MM.1S (cell line): ENCODE measurements around the gene SRP9.

Source experiments
- DNase-seq: peaks from one replicate; pipeline ENCODE4 v3.0.0-alpha.2; 2015
- H2AFZ ChIP-seq: fragments of 300-600 bp; sonication (generic); 2 replicates; pipeline ENCODE4 v1.6.0; 2016; ENCODE audit warnings: antibody characterized with exemption, low read length
- H3F3A ChIP-seq: fragments of 300-600 bp; sonication (generic); 2 replicates; pipeline ENCODE4 v1.6.1; 2016; ENCODE audit warnings: mild to moderate bottlenecking, antibody characterized with exemption, low read length, moderate library complexity, mixed read lengths; ENCODE audit not compliant: insufficient read depth
- H3K27ac ChIP-seq: fragments of 300-600 bp; sonication (generic); 2 replicates; pipeline ENCODE4 v1.5.1; 2016; ENCODE audit warnings: mild to moderate bottlenecking, low read length
- H3K27me3 ChIP-seq: fragments of 300-600 bp; sonication (generic); replicated peaks from 2 replicates; pipeline ENCODE4 v1.6.0; 2016; ENCODE audit warnings: low read length; ENCODE audit not compliant: insufficient read depth
- H3K36me3 ChIP-seq: fragments of 300-600 bp; sonication (generic); replicated peaks from 2 replicates; pipeline ENCODE4 v1.6.1; 2016; ENCODE audit warnings: mild to moderate bottlenecking, low read length, mixed read lengths; ENCODE audit not compliant: insufficient read depth
- H3K4me1 ChIP-seq: fragments of 300-600 bp; sonication (generic); 2 replicates; pipeline ENCODE4 v1.6.1; 2016; ENCODE audit warnings: low read length, mixed read lengths
- H3K4me2 ChIP-seq: fragments of 300-600 bp; sonication (generic); 2 replicates; pipeline ENCODE4 v1.6.0; 2016; ENCODE audit warnings: low read depth, low read length
- H3K4me3 ChIP-seq: fragments of 300-600 bp; sonication (generic); 2 replicates; pipeline ENCODE4 v1.5.1; 2016; ENCODE audit warnings: low read length, mixed read lengths
- H3K79me2 ChIP-seq: fragments of 300-600 bp; sonication (generic); 2 replicates; pipeline ENCODE4 v1.6.1; 2016; ENCODE audit warnings: mixed run types, low read length, mixed read lengths
- H3K9ac ChIP-seq: fragments of 300-600 bp; sonication (generic); 2 replicates; pipeline ENCODE4 v1.6.1; 2016; ENCODE audit warnings: low read length, mixed read lengths
- H3K9me2 ChIP-seq: fragments of 300-600 bp; sonication (generic); replicated peaks from 2 replicates; pipeline ENCODE4 v1.6.1; 2016; ENCODE audit warnings: mild to moderate bottlenecking, low read length, mixed read lengths; ENCODE audit not compliant: insufficient read depth
- H3K9me3 ChIP-seq: fragments of 300-600 bp; sonication (generic); replicated peaks from 2 replicates; pipeline ENCODE4 v1.6.1; 2016; ENCODE audit warnings: mild to moderate bottlenecking, low read length, mixed read lengths; ENCODE audit not compliant: insufficient read depth
- H4K20me1 ChIP-seq: fragments of 300-600 bp; sonication (generic); 2 replicates; pipeline ENCODE4 v1.6.1; 2016; ENCODE audit warnings: mild to moderate bottlenecking, low read length, moderate library complexity, mixed read lengths; ENCODE audit not compliant: insufficient read depth
- CTCF ChIP-seq: fragments of 300-600 bp; sonication (generic); IDR thresholded peaks from 2 replicates; pipeline ENCODE4 v1.5.1; 2016; ENCODE audit warnings: antibody characterized with exemption, low read length, mixed read lengths
- EZH2 ChIP-seq: fragments of 300-600 bp; sonication (generic); optimal IDR thresholded peaks from 2 replicates; pipeline ENCODE3; 2017; ENCODE audit warnings: low read depth, mild to moderate bottlenecking, antibody characterized with exemption, low read length, mixed read lengths
- EZH2phosphoT487 ChIP-seq: fragments of 300-600 bp; sonication (generic); IDR thresholded peaks from 2 replicates; pipeline ENCODE4 v1.6.1; 2018; ENCODE audit warnings: antibody characterized with exemption, low read length

The SRP9 gene

GRCh38 chr1:225828706-225829345 is 51.2 kb downstream of the SRP9 start:
- Histone ChIP-seq H3K27ac (no peak overlapping the region), H2AFZ (no peak overlapping the region), H3F3A (no peaks in the 10 kb centered on the region), H3K27me3 (no peaks in the 10 kb centered on the region), H3K79me2 (no peaks in the 10 kb centered on the region), H3K9me3 (no peaks in the 10 kb centered on the region), H3K9me2 (no peaks in the 10 kb centered on the region), H3K4me2 (no peak overlapping the region), H3K9ac (no peak overlapping the region), H4K20me1 (no peaks in the 10 kb centered on the region), H3K4me3 (no peak overlapping the region), H3K4me1 (no peaks in the 10 kb centered on the region), H3K36me3 (no peaks in the 10 kb centered on the region)
- no peak for DNase-seq
- TF ChIP-seq EZH2phosphoT487 (no peak), CTCF (no peak), EZH2 (no peak)

DNA sequence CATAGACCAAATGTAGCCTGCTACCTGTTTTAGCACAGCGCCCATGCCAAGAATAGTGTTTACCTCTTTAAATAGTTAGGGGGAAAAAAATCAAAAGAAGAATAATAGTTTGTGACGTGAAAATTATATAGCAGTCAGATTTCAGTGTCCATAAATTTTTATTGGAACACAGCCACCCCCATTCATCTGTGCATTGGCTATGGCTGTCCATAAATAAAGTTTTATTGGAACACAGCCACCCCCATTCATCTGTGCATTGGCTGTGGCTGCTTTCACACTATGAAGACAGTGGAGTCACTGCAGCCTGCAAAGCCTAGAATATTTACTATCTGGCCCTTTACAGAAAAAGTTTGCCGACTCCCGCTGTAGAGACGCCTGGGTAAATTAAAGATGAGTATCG is 53.2 kb downstream of the SRP9 start:
- no peak overlapping the region for H3K27ac ChIP-seq
- no peaks in the 10 kb centered on the region for H3K79me2 ChIP-seq
- H3K4me3 ChIP-seq, result no peak overlapping the region
- no peak overlapping the region for H3K9ac ChIP-seq
- no peaks in the 10 kb centered on the region for H3K9me3 ChIP-seq
- H2AFZ ChIP-seq, result no peak overlapping the region
- H3K9me2 ChIP-seq, result no peaks in the 10 kb centered on the region
- TF ChIP-seq CTCF, result no peak
- TF ChIP-seq EZH2, result no peak
- TF ChIP-seq EZH2phosphoT487, result no peak
- no peak for DNase-seq
- H3K27me3 ChIP-seq, result no peaks in the 10 kb centered on the region
- no peaks in the 10 kb centered on the region for H4K20me1 ChIP-seq
- no peak overlapping the region for H3K4me2 ChIP-seq
- no peaks in the 10 kb centered on the region; the same call in 1 of the 2 replicates for H3F3A ChIP-seq
- H3K36me3 ChIP-seq, result no peaks in the 10 kb centered on the region
- no peaks in the 10 kb centered on the region for H3K4me1 ChIP-seq

DNA sequence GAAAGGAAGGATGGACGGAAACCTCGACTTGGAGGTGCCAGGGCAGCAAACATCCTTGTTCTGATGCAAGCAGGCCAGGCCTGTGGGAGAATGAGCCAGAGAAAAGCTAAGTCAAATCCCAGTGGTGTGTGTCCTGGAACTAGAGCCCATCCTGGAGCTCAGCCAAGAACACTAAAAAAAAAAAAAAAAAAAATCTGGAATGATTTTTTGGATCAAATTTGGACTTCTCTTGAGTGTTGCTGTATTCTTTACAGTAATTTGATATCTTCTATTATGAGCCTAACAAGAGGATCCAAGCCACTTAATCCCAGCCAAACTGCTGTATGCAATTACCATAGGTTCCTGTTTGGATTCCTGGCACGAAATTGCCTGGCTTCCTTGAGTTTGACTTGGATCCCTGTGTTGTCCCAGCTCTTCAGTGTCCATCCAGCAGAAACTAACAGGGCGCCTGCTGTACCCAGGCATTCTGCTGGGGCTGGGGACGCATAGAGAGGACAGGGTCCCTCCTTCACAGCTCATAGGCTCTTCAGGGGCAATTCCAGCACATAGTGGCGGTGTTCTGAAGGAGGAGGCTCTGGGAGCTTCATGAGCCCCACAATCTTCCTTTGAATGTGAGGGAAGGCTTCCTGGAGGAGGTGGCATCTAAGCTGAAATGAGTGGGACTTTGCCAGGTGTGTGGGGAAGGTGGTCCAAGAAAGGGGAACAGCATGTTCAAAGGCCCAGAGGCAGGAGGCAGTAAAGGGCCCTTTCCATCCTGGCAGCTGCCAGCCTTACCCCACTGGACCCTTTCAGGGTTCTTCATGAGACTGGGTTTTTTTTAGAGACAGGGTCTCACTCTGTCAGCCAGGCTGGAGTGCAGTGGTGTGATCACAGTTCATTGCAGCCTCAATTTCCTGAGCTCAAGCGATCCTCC is 57.0 kb downstream of the SRP9 start:
- Histone ChIP-seq H3K27me3 (no peaks in the 10 kb centered on the region), H3K36me3 (no peaks in the 10 kb centered on the region), H4K20me1 (no peaks in the 10 kb centered on the region), H3K27ac (no peak overlapping the region), H3K4me3 (no peak overlapping the region), H3K9me2 (no peaks in the 10 kb centered on the region), H3K9ac (no peak overlapping the region), H3K9me3 (no peaks in the 10 kb centered on the region), H3K4me2 (no peak overlapping the region), H3K4me1 (no peaks in the 10 kb centered on the region), H2AFZ (no peak overlapping the region), H3K79me2 (no peaks in the 10 kb centered on the region), H3F3A (no peaks in the 10 kb centered on the region; the same call in 1 of the 2 replicates)
- no peak for DNase-seq
- TF ChIP-seq EZH2phosphoT487, result no peak
- TF ChIP-seq CTCF, result no peak
- no peak for TF ChIP-seq EZH2
